K562 (cell line): ENCODE measurements around the gene FOXD2.

Experiments
- BDP1 ChIP-seq: IDR thresholded peaks from 3 replicates; pipeline ENCODE4 v1.6.1; 2011; ENCODE audit not compliant: insufficient read length, insufficient read depth
- SNIP1 ChIP-seq: fragments of 450-650 bp; IDR thresholded peaks from 2 replicates; pipeline ENCODE4 v1.7.1; 2017; ENCODE audit warnings: low read depth, mild to moderate bottlenecking
- ZSCAN29 ChIP-seq: fragments of 450-650 bp; IDR thresholded peaks from 2 replicates; pipeline ENCODE4 v1.6.1; 2017
- TF ChIP-seq, protein P1 (sequence below): sonication (generic); formaldehyde crosslinking; IDR thresholded peaks from 2 replicates; pipeline ENCODE4 v1.8.1; 2022; ENCODE audit warnings: missing genetic modification reagents
- TF ChIP-seq, protein P2 (sequence below), 3 experiments: IDR thresholded peaks in 2 of 3; conservative IDR thresholded peaks in 1 of 3; 2 replicates each; pipeline ENCODE4 v1.5.1; 2011 to 2012; ENCODE audit warnings: low read length in 3 of 3, mild to moderate bottlenecking in 3 of 3, control low read depth in 2 of 3, improper control_type of control experiment in 1 of 3, inconsistent platforms in 1 of 3, low read depth in 1 of 3, mixed read lengths in 1 of 3, moderate library complexity in 1 of 3; ENCODE audit not compliant: insufficient read depth in 2 of 3
- TF ChIP-seq, protein P3 (sequence below): fragments of 450-650 bp; IDR thresholded peaks from 2 replicates; pipeline ENCODE4 v1.6.1; 2016; ENCODE audit warnings: mild to moderate bottlenecking

DNA sequence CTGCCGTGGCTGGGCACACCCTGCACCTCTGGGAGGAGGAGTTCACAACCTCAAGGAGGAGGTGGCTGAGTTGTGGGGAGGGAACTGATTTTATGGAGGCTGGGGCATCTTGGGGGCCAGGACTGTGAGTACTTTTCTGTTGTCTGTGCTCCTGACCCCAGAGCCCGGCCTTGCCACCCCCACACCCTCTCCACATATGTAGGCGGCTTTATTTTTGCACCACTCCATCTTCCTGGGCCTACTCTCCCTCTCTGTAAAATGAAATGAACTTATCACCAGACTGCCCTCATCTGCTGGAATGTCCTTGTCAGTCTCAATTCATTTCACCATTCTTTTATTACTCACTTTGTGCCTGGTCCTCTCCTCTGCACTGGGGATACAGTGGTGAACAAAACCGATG lies 12.8 kb downstream of the FOXD2 start:
- TF ChIP-seq, protein P1, sequence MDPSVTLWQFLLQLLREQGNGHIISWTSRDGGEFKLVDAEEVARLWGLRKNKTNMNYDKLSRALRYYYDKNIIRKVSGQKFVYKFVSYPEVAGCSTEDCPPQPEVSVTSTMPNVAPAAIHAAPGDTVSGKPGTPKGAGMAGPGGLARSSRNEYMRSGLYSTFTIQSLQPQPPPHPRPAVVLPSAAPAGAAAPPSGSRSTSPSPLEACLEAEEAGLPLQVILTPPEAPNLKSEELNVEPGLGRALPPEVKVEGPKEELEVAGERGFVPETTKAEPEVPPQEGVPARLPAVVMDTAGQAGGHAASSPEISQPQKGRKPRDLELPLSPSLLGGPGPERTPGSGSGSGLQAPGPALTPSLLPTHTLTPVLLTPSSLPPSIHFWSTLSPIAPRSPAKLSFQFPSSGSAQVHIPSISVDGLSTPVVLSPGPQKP (CRISPR knock-in tag): no peak
- no peak for TF ChIP-seq SNIP1
- TF ChIP-seq, protein P2, sequence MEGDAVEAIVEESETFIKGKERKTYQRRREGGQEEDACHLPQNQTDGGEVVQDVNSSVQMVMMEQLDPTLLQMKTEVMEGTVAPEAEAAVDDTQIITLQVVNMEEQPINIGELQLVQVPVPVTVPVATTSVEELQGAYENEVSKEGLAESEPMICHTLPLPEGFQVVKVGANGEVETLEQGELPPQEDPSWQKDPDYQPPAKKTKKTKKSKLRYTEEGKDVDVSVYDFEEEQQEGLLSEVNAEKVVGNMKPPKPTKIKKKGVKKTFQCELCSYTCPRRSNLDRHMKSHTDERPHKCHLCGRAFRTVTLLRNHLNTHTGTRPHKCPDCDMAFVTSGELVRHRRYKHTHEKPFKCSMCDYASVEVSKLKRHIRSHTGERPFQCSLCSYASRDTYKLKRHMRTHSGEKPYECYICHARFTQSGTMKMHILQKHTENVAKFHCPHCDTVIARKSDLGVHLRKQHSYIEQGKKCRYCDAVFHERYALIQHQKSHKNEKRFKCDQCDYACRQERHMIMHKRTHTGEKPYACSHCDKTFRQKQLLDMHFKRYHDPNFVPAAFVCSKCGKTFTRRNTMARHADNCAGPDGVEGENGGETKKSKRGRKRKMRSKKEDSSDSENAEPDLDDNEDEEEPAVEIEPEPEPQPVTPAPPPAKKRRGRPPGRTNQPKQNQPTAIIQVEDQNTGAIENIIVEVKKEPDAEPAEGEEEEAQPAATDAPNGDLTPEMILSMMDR (IDR thresholded peaks at IDR 0.05 in 2 of 3, conservative IDR thresholded peaks at IDR 0.05 in 1 of 3; ENCODE audit: insufficient read depth in 2 of 3, low read depth in 1 of 3, low read length in 3 of 3): no peak
- no peak for TF ChIP-seq ZSCAN29
- TF ChIP-seq, protein P3, sequence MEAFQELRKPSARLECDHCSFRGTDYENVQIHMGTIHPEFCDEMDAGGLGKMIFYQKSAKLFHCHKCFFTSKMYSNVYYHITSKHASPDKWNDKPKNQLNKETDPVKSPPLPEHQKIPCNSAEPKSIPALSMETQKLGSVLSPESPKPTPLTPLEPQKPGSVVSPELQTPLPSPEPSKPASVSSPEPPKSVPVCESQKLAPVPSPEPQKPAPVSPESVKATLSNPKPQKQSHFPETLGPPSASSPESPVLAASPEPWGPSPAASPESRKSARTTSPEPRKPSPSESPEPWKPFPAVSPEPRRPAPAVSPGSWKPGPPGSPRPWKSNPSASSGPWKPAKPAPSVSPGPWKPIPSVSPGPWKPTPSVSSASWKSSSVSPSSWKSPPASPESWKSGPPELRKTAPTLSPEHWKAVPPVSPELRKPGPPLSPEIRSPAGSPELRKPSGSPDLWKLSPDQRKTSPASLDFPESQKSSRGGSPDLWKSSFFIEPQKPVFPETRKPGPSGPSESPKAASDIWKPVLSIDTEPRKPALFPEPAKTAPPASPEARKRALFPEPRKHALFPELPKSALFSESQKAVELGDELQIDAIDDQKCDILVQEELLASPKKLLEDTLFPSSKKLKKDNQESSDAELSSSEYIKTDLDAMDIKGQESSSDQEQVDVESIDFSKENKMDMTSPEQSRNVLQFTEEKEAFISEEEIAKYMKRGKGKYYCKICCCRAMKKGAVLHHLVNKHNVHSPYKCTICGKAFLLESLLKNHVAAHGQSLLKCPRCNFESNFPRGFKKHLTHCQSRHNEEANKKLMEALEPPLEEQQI: no peak
- no peak for TF ChIP-seq BDP1
